Uterus (tissue), 2 donors: ENCODE measurements around the gene ABCB8.

Experiments
- CTCF ChIP-seq, 4 experiments: fragments of 200-600 bp in 2 of 4; fragments of 450-650 bp in 2 of 4; sonication (generic) in 2 of 4; IDR thresholded peaks; one replicate each; pipeline ENCODE4 v1.5.1; 2016 to 2019; ENCODE audit warnings: antibody characterized with exemption in 4 of 4, mild to moderate bottlenecking in 2 of 4, moderate library complexity in 1 of 4
- POLR2A ChIP-seq, 2 donors: fragments of 450-650 bp; IDR thresholded peaks; one replicate each; pipeline ENCODE4 v1.6.1; 2016; ENCODE audit warnings: antibody characterized with exemption in 2 of 2, mild to moderate bottlenecking in 1 of 2, moderate library complexity in 1 of 2

- TF ChIP-seq CTCF (IDR thresholded peaks at IDR 0.05) = peak; percentile 22 to 56 (median 40)
- TF ChIP-seq POLR2A (IDR thresholded peaks at IDR 0.05) = no peak
These were observed 59.2 kb downstream of the ABCB8 start for GRCh38 chr7:151087245-151088018.
